Endothelial cell of umbilical vein (primary cell): ENCODE data around the gene POLR3A. TPM values are rescaled to one million over a fixed set of nuclear protein-coding genes. Genes with fewer than 3 reads are reported as not detected.

Source experiments
- BruUV-seq: library from RNA; stranded (reverse); fragments of 400-500 nt; replicated peaks from 2 replicates; lab custom pipeline; 2021; lab: Mats Ljungman, UMichigan
- CTCF ChIA-PET: fragments of 300-600, 350-600 bp; sonication (Branson Sonifier 250); formaldehyde crosslinking; loops from one replicate; lab custom pipeline; 2021; ENCODE audit warnings: antibody characterized with exemption, inconsistent platforms; lab: Charles Lee
- POLR2A ChIA-PET: fragments of 300-600, 350-600 bp; sonication (Branson Sonifier 250); formaldehyde crosslinking; loops from one replicate; lab custom pipeline; 2021; ENCODE audit warnings: antibody characterized with exemption, inconsistent platforms; lab: Charles Lee
- DNase-seq: peaks from one replicate; pipeline ENCODE4 v3.0.0-alpha.2; 2011; ENCODE audit warnings: low read depth, low spot score
- FAIRE-seq: peaks from 2 replicates; lab custom pipeline; 2011; peaks lifted over from hg19 to GRCh38; lab: Jason Lieb, UNC
- H2AFZ ChIP-seq: 2 replicates; pipeline ENCODE4 v1.6.0; 2012; ENCODE audit warnings: low read depth, low read length, control low read depth, inconsistent platforms
- H3K27ac ChIP-seq: 2 replicates; pipeline ENCODE4 v1.5.1; 2011; ENCODE audit warnings: low read depth, mild to moderate bottlenecking, control low read depth, low read length, moderate library complexity; ENCODE audit not compliant: insufficient read depth
- H3K27me3 ChIP-seq, 2 experiments: 2 replicates each; pipeline versions ENCODE4 v1.6.0 to v1.6.1; 2011; ENCODE audit warnings: low read length in 2 of 2, mixed read lengths in 1 of 2; ENCODE audit not compliant: control insufficient read depth in 2 of 2, insufficient read depth in 2 of 2
- H3K36me3 ChIP-seq, 2 experiments: 2 replicates in 1 of 2; 3 replicates in 1 of 2; pipeline ENCODE4 v1.5.1; 2011; ENCODE audit warnings: low read length in 2 of 2, mild to moderate bottlenecking in 1 of 2, moderate library complexity in 1 of 2; ENCODE audit not compliant: control insufficient read depth in 2 of 2, insufficient read depth in 2 of 2; ENCODE audit errors: extremely low read depth in 1 of 2
- H3K4me1 ChIP-seq: 3 replicates; pipeline ENCODE4 v1.5.1; 2011; ENCODE audit warnings: mild to moderate bottlenecking, low read length; ENCODE audit not compliant: control insufficient read depth, insufficient read depth; ENCODE audit errors: extremely low read depth
- H3K4me2 ChIP-seq: 2 replicates; pipeline ENCODE4 v1.6.1; 2011; ENCODE audit warnings: low read length, control low read depth, mixed read lengths; ENCODE audit not compliant: insufficient read depth
- H3K4me3 ChIP-seq, 3 experiments: fragments of 200-600 bp in 1 of 3; sonication (generic), shearing (Covaris generic) in 1 of 3; replicated peaks in 1 of 3; 2 replicates each; pipeline ENCODE4 v1.5.1; 2011 to 2016; ENCODE audit warnings: control low read depth in 3 of 3, low read length in 3 of 3, mild to moderate bottlenecking in 2 of 3, inconsistent platforms in 1 of 3, low read depth in 1 of 3, moderate library complexity in 1 of 3; ENCODE audit not compliant: insufficient read depth in 1 of 3
- H3K79me2 ChIP-seq: 2 replicates; pipeline ENCODE4 v1.6.0; 2012; ENCODE audit warnings: low read length, inconsistent platforms; ENCODE audit not compliant: control insufficient read depth, insufficient read depth
- H3K9ac ChIP-seq: replicated peaks from 2 replicates; pipeline ENCODE3; 2011; ENCODE audit warnings: low read length, control low read depth; ENCODE audit not compliant: insufficient read depth; ENCODE audit errors: extremely low read depth
- H3K9me1 ChIP-seq: replicated peaks from 3 replicates; pipeline ENCODE4 v1.6.0; 2011; ENCODE audit warnings: mild to moderate bottlenecking, low read length; ENCODE audit not compliant: control insufficient read depth, insufficient read depth; ENCODE audit errors: extremely low read depth
- H3K9me3 ChIP-seq: replicated peaks from 2 replicates; pipeline ENCODE4 v1.5.1; 2012; ENCODE audit warnings: low read length, inconsistent platforms; ENCODE audit not compliant: control insufficient read depth, insufficient read depth
- H4K20me1 ChIP-seq: replicated peaks from 2 replicates; pipeline ENCODE3; 2011; ENCODE audit warnings: mild to moderate bottlenecking, low read length; ENCODE audit not compliant: control insufficient read depth, insufficient read depth; ENCODE audit errors: extremely low read depth
- CTCF ChIP-seq, 2 donors: IDR thresholded peaks; 1 replicate in 1 of 2; 2 replicates in 1 of 2; pipeline ENCODE4 v1.5.1; 2011; ENCODE audit warnings: low read length in 2 of 2, mild to moderate bottlenecking in 2 of 2, moderate library complexity in 2 of 2, control low read depth in 1 of 2, inconsistent platforms in 1 of 2, low read depth in 1 of 2; ENCODE audit not compliant: insufficient read depth in 1 of 2; ENCODE audit errors: extremely low read depth in 1 of 2
- EZH2 ChIP-seq: IDR thresholded peaks from 2 replicates; pipeline ENCODE4 v1.6.1; 2012; ENCODE audit warnings: borderline replicate concordance, low read depth, mild to moderate bottlenecking, moderate library complexity, low read length, inconsistent platforms; ENCODE audit not compliant: severe bottlenecking
- FOS ChIP-seq: IDR thresholded peaks from 2 replicates; pipeline ENCODE4 v1.6.1; 2011; ENCODE audit warnings: mild to moderate bottlenecking, low read length, moderate library complexity, borderline replicate concordance; ENCODE audit not compliant: insufficient read depth
- GATA2 ChIP-seq: IDR thresholded peaks from 2 replicates; pipeline ENCODE4 v1.7.0; 2011; ENCODE audit warnings: low read depth, mild to moderate bottlenecking, moderate library complexity, mixed read lengths, low read length; ENCODE audit not compliant: insufficient read length, insufficient read depth
- JUN ChIP-seq: IDR thresholded peaks from 2 replicates; pipeline ENCODE4 v1.6.1; 2011; ENCODE audit warnings: borderline replicate concordance, low read depth; ENCODE audit not compliant: insufficient read length, insufficient read depth
- MAX ChIP-seq: IDR thresholded peaks from 2 replicates; pipeline ENCODE4 v1.6.1; 2011; ENCODE audit not compliant: insufficient read depth, insufficient read length
- MYC ChIP-seq: IDR thresholded peaks from one replicate; pipeline ENCODE4 v1.6.1; 2011; ENCODE audit warnings: mild to moderate bottlenecking, low read depth, low read length
- POLR2A ChIP-seq: IDR thresholded peaks from 2 replicates; pipeline ENCODE4 v1.6.1; 2012; ENCODE audit warnings: low read depth, mild to moderate bottlenecking, control low read depth, low read length
- POLR2AphosphoS5 ChIP-seq: IDR thresholded peaks from 2 replicates; pipeline ENCODE4 v1.6.1; 2012; ENCODE audit warnings: low read depth, mild to moderate bottlenecking, control low read depth, low read length, moderate library complexity; ENCODE audit not compliant: insufficient read depth
- dilution Hi-C: fragments of 300-500 bp; cut with MboI; formaldehyde crosslinking; loops from one replicate; pipeline ENCODE4 v1.15.0; 2019; ENCODE audit warnings: low sequenced_read_pairs; ENCODE audit not compliant: extremely low pct_ligation_motif_present
- intact Hi-C: fragments of 100-400 bp; cut with micrococcal nuclease; formaldehyde crosslinking; loops from one replicate; pipeline ENCODE4 v1.10.0; 2022
- polyA plus RNA-seq, 4 experiments: library from polyadenylated mRNA; depleted of rRNA in 3 of 4; stranded (reverse) in 3 of 4; unstranded in 1 of 4; fragments of >200 nt; gene quantifications; 2 replicates each; pipeline versions ENCODE4 v1.2.1 to v1.2.3, GENCODE V29; 2011 to 2012; ENCODE audit warnings: missing spikeins in 1 of 4
- total RNA-seq: library from RNA; stranded (reverse); gene quantifications from 2 replicates; pipeline ENCODE4 v1.2.3, GENCODE V29; 2021

Gene POLR3A
- total and polyA plus RNA-seq, 2 donors (not counting 3 experiments of a cell fraction or from before 2014, with no cell fraction given), result 9.5 to 25.3 TPM

- FAIRE-seq (no peak), DNase-seq (no peak)
- Histone ChIP-seq H4K20me1 (no peaks in the 10 kb centered on the region), H3K4me3 (no peak overlapping the region), H3K27ac (no peak overlapping the region), H2AFZ (no peak overlapping the region), H3K36me3 (no peaks in the 10 kb centered on the region), H3K9ac (no peak overlapping the region), H3K79me2 (no peaks in the 10 kb centered on the region), H3K4me1 (no peaks in the 10 kb centered on the region), H3K4me2 (no peak overlapping the region), H3K27me3 (no peaks in the 10 kb centered on the region), H3K9me3 (no peaks in the 10 kb centered on the region), H3K9me1 (no peaks in the 10 kb centered on the region)
- BruUV-seq, result no TSS peak
- intact Hi-C loops (no loop called here), dilution Hi-C loops (no loop called here)
- ChIA-PET CTCF (interaction anchor here (0.9 kb wide), 1 partner anchor 53 kb away, joined by 3 read pairs; no protein-coding TSS in a partner anchor), POLR2A (no interaction called here)
- no peak for TF ChIP-seq MAX
Measured at GRCh38 chr10:77963901-77964300, 65.4 kb downstream of the POLR3A start.

- dilution Hi-C loops, result no loop called here
- Histone ChIP-seq H3K27me3 (peaks cover 1 to 2% of the 10 kb centered on the region in 2 experiments), H4K20me1 (no peaks in the 10 kb centered on the region), H3K9ac (no peak overlapping the region), H3K36me3 (no peaks in the 10 kb centered on the region), H3K4me2 (no peak overlapping the region), H3K4me1 (no peaks in the 10 kb centered on the region), H3K4me3 (no peak overlapping the region), H3K79me2 (no peaks in the 10 kb centered on the region), H3K9me1 (no peaks in the 10 kb centered on the region), H2AFZ (no peak overlapping the region), H3K27ac (no peak overlapping the region), H3K9me3 (no peaks in the 10 kb centered on the region)
- intact Hi-C loops, result no loop called here
- CTCF ChIA-PET, result interaction anchor here (0.9 kb wide), 1 partner anchor 51 kb away, joined by 3 read pairs; no protein-coding TSS in a partner anchor
- POLR2A ChIA-PET, result no interaction called here
- no peak for FAIRE-seq
- no peak for TF ChIP-seq MAX
- no peak for TF ChIP-seq EZH2
- TF ChIP-seq MYC, result no peak
- TF ChIP-seq POLR2AphosphoS5, result no peak
- TF ChIP-seq CTCF (IDR thresholded peaks at IDR 0.05; ENCODE audit: extremely low read depth in 1 of 2, insufficient read depth in 1 of 2, low read depth in 1 of 2, low read length in 2 of 2), result no peak
- TF ChIP-seq FOS, result no peak
- no peak for TF ChIP-seq GATA2
- TF ChIP-seq JUN, result no peak
- TF ChIP-seq POLR2A, result no peak
- BruUV-seq, result no TSS peak
- no peak for DNase-seq
Measured at GRCh38 chr10:77962350-77963146, 66.8 kb downstream of the POLR3A start.
